ENCODE measurements around the gene KIF26A.

DNA sequence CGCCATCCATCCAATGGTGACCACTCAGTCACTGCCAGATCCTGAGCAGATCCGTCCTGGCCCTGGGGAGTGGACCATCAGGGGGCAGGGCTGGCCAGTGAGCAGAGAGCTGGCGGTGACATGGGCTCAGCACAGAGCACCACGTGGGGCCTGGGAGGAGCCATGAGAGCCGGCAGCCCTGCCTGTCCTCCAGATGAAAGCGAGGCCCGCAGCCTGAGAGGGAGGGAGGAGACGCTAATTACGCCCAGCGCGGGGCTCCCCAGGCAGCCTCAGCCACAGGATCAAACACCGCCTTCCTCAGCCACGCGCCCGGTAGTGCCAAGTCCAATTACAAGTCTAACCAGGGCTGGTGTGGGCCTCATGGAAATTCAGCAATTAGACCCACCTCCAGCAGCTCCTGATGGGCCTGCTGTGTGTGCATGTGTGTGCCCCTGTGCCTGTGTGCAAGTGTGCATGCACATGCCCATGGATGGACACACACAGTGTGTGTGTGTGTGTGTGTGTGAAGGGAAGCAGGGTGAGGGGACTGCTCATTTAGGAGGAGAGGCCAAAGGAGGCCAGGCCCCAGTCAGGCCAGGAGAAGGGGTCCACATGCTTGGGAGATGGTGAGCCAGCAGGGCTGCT, 68.0 kb downstream of the KIF26A start:
- TF ChIP-seq CTCF (conservative IDR thresholded peaks at IDR 0.05; ENCODE audit: low read depth in 2 of 2) (no peak), POLR2AphosphoS5 (IDR thresholded peaks at IDR 0.05; ENCODE audit: low read depth) (no peak), EZH2 (IDR thresholded peaks at IDR 0.05; ENCODE audit: low read depth, unreplicated experiment) (no peak), EZH2phosphoT487 (IDR thresholded peaks at IDR 0.05; ENCODE audit: unreplicated experiment) (no peak)
